WERI-Rb-1 (cell line): ENCODE measurements around the gene ROGDI.

ENCODE experiments used
- DNase-seq: peaks from one replicate; pipeline ENCODE4 v3.0.0-alpha.2; 2020
- H3K27ac ChIP-seq: fragments of 250-450 bp; sonication (Bioruptor Pico); 2 replicates; pipeline ENCODE4 v1.5.1; 2020; ENCODE audit warnings: mild to moderate bottlenecking, moderate library complexity
- H3K27me3 ChIP-seq: fragments of 250-450 bp; sonication (Bioruptor Pico); 2 replicates; pipeline ENCODE4 v1.5.1; 2021; ENCODE audit warnings: mild to moderate bottlenecking, low read depth, moderate library complexity; ENCODE audit not compliant: insufficient read depth, severe bottlenecking
- H3K36me3 ChIP-seq: fragments of 250-450 bp; sonication (Bioruptor Pico); 2 replicates; pipeline ENCODE4 v1.5.1; 2020; ENCODE audit warnings: mild to moderate bottlenecking, moderate library complexity
- H3K4me3 ChIP-seq: 2 replicates; pipeline ENCODE4 v1.5.1; 2011; ENCODE audit warnings: low read depth, mild to moderate bottlenecking, control low read depth, low read length
- H3K9me3 ChIP-seq: fragments of 250-450 bp; sonication (Bioruptor Pico); 2 replicates; pipeline ENCODE4 v1.5.1; 2021; ENCODE audit warnings: mild to moderate bottlenecking, moderate library complexity; ENCODE audit not compliant: severe bottlenecking
- CTCF ChIP-seq: IDR thresholded peaks from 2 replicates; pipeline ENCODE4 v1.5.1; 2011; ENCODE audit warnings: low read depth, mild to moderate bottlenecking, control low read depth, inconsistent platforms, low read length

The ROGDI gene

GRCh38 chr16:4802659-4803287 lies 340 bp upstream of the ROGDI start:
- Histone ChIP-seq H3K4me3 (peak overlapping the region; percentile 63), H3K36me3 (peaks cover 72% of the 10 kb centered on the region), H3K27me3 (no peaks in the 10 kb centered on the region), H3K9me3 (no peaks in the 10 kb centered on the region), H3K27ac (peak overlapping the region; percentile 95)
- peak; percentile 95 for DNase-seq
- TF ChIP-seq CTCF: no peak

- no peak for TF ChIP-seq CTCF
- DNase-seq: no peak
- no peaks in the 10 kb centered on the region for H3K27me3 ChIP-seq
- peak overlapping the region; percentile 95 for H3K27ac ChIP-seq
- no peaks in the 10 kb centered on the region for H3K9me3 ChIP-seq
- H3K4me3 ChIP-seq: peak overlapping the region; percentile 63
- peaks cover 71% of the 10 kb centered on the region for H3K36me3 ChIP-seq
Measured at GRCh38 chr16:4801051-4801961, 1.1 kb downstream of the ROGDI start.

- H3K4me3 ChIP-seq: peak overlapping the region; percentile 63
- no peak for TF ChIP-seq CTCF
- DNase-seq: peak; percentile 94
- no peaks in the 10 kb centered on the region for H3K27me3 ChIP-seq
- H3K36me3 ChIP-seq: peaks cover 72% of the 10 kb centered on the region
- peak overlapping the region; percentile 95 for H3K27ac ChIP-seq
- no peaks in the 10 kb centered on the region for H3K9me3 ChIP-seq
Measured at GRCh38 chr16:4800290-4801041, 2.0 kb downstream of the ROGDI start.

GRCh38 chr16:4799171-4799855 lies 3.1 kb downstream of the ROGDI start:
- Histone ChIP-seq H3K9me3 (no peaks in the 10 kb centered on the region), H3K27me3 (no peaks in the 10 kb centered on the region), H3K4me3 (no peak overlapping the region), H3K36me3 (peaks cover 69% of the 10 kb centered on the region), H3K27ac (peak overlapping the region; percentile 95)
- no peak for TF ChIP-seq CTCF
- no peak for DNase-seq

GRCh38 chr16:4798456-4798855 lies 4.0 kb downstream of the ROGDI start:
- H3K9me3 ChIP-seq: no peaks in the 10 kb centered on the region
- no peak overlapping the region for H3K27ac ChIP-seq
- no peak for TF ChIP-seq CTCF
- no peak overlapping the region for H3K4me3 ChIP-seq
- DNase-seq: no peak
- H3K27me3 ChIP-seq: no peaks in the 10 kb centered on the region
- H3K36me3 ChIP-seq: peaks cover 61% of the 10 kb centered on the region
